IPS-18c (cell line): ENCODE results near the gene LNPEP.

Source experiments
- H3K4me3 ChIP-seq: 2 replicates; pipeline ENCODE4 v1.7.0; 2013; ENCODE audit warnings: low read depth, mild to moderate bottlenecking, low read length, moderate library complexity; ENCODE audit not compliant: insufficient read depth
- H3K9me3 ChIP-seq: one replicate; pipeline ENCODE4 v1.6.1; 2013; ENCODE audit warnings: mild to moderate bottlenecking, low read length, moderate library complexity; ENCODE audit not compliant: control insufficient read depth, insufficient read depth

LNPEP gene

DNA sequence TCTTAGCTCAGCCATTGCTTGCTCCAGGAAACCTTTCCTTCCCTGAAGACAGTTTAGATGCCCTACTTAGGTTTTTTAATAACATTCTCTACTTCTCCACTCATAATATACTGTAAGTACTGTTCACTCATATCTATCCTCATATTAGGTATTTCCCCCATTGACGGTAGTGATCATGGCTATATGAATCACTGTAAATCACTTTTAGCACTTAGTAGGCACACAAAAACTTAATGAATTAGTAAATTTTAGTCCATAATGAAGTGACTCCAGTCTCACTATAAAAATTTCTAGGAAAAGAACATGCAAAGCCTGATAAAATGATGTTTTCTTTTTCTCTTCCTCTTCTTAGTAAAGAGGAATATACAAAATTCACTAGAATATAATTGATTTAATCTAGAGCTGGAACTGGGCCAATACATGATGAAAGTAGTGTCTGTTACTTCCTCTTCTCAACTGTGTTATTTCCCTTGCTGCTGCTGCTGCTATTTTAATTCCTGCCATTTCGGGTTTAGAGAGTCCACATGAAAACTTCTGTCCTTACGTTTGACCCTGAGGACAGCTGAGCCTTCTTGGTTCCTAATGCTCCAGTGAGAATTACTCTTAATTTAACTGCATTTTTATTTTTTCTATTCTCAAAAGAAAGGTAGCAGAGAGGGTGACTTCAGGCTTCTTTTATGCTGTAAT, 73.5 kb downstream of the LNPEP start:
- Histone ChIP-seq H3K4me3 (no peak overlapping the region), H3K9me3 (no peaks in the 10 kb centered on the region)

DNA sequence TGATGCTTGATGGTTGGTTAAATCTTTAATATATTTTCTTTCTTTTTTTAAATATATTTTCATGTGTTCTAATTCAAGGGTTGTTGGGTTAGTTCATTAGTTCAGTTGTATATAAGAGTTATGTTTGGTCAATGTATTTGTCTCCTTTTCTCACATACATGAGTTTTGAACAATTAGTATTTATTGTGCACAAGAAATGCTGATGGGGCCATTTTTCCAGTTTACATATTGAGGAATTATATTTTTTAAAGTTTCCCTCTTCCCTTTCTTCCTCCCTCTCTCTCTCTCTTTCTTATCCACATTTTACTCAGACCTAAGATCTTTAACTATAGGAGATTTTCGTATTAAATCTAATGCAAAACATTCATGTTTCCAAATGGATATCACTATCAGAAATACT, 74.0 kb downstream of the LNPEP start:
- H3K4me3 ChIP-seq = no peak overlapping the region
- no peaks in the 10 kb centered on the region for H3K9me3 ChIP-seq

DNA sequence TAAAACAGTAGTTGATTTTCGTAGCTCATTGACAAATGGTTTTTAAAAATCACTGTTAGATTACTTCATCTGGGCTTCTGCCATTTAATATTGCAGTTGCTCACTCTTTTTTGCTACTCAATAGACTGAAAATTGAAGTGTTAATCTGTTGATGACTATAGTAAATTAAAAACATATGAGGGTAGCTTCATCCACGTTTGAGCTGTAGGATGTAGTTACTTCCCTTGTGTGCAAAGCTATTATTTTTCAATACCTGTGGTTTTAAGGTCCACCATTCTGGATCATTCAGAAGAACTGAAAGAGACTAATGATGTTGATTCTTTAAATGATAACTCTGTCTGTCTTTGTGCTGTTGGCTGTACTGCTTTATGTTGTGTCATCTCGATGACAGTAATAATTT, 74.7 kb downstream of the LNPEP start:
- Histone ChIP-seq H3K4me3 (no peak overlapping the region), H3K9me3 (no peaks in the 10 kb centered on the region)

DNA sequence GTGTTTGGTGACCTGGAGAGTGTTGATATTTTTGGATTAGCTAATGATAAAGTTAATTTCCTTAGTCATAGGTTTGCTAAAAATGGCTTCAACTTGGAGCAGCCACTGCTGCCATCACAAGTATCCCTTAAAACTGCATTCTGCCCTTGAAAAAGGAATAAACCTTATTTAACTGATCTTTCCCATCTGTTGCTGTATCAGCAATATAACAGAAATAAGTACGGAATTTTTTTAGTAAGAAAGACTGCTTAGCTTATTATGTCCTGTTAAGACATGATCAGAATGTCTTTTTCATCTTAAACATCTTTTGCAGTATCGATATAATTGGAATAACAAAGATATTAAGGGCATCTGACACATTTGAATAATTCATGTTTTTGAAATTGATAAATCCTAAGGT, 75.7 kb downstream of the LNPEP start:
- Histone ChIP-seq H3K9me3 (no peaks in the 10 kb centered on the region), H3K4me3 (no peak overlapping the region)

DNA sequence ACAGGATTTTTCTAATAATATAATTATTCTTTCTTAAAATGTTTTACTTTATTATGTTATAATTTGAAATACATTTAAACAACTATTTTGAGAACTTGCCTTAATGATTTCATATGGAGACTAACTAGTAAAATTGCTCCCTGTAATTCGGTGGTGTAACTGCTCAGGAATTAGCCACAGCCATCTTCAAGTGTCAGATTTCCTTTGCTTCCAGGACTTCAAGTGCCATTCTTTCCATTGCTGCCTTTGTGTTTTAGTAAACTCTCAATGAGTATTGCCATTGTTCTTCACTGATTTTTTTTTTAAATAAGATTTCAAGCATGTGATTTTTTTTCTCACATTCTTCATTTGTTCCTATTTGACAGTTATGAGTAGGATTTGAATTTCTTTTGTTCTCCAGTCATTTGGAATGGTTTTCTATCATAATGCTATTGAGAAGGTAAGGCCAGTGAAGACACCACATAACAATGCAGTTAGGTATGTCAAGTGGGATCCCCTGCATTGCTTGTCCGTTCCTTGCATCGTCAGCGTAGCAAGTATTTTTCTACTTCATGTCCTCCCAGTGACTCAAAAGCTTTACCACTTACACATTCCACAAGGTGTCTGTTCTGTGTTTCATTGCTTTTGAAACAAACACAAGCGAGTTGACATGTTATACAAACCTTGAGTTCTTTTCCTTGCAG, 83.7 kb downstream of the LNPEP start:
- Histone ChIP-seq H3K4me3 (no peak overlapping the region), H3K9me3 (no peaks in the 10 kb centered on the region)

DNA sequence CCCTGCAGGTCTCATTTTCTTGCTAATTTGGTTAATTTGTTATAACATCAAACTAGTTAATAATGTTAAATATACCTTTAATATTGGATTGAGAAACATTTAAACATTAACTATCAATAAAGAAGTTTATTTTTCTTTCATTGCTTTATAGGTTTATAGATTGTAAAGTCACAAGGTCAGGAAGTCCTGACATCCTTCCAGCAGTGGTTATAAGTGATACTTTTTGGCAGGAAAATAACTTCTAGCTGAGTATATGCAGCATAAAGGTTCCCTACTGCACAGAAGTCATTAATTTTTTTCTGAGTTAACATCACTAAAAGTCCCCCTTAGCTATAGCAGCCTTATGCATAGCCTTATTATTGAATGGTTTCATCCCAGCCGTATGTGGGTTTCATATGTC, 85.5 kb downstream of the LNPEP start:
- H3K9me3 ChIP-seq = no peaks in the 10 kb centered on the region

DNA sequence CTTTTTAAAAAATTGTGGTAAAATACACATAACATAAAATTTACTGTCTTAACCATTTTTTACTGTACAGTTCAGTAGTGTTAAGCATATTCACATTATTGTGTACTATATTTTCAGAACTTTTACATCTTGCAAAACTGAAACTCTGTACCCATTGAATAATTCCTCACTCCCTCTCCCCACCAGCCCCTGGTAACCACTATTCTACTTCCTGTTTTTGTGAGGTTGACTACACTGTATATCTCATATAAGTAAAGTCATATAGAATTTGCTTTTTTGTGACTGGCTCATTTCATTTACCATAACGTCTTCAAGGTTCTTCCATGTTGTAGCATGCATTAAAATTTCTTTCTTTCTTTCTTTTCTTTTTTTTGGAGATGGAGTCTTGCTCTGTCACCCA, 87.0 kb downstream of the LNPEP start:
- H3K9me3 ChIP-seq = no peaks in the 10 kb centered on the region
- no peak overlapping the region for H3K4me3 ChIP-seq

More for the DNA sequence above, 85.5 kb downstream of the LNPEP start:
- no peak overlapping the region for H3K4me3 ChIP-seq

DNA sequence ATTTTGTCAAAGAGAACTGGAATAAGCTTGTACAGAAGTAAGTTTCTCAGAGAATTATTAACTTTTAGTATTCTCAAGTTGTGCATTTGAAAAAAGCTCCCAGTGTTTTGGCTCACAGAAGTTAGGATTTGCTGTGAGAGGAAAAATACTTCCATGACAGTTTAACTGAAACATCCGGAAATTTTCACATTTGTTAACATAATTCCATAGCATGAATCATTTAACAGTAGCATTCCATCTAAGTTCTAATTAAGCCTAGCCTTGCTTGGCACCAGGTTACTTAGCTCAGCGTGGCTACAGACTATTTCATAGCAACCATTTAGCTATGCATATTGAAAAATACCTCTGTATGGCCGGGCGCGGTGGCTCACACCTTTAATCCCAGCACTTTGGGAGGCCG, 90.8 kb downstream of the LNPEP start:
- Histone ChIP-seq H3K9me3 (no peaks in the 10 kb centered on the region), H3K4me3 (no peak overlapping the region)

DNA sequence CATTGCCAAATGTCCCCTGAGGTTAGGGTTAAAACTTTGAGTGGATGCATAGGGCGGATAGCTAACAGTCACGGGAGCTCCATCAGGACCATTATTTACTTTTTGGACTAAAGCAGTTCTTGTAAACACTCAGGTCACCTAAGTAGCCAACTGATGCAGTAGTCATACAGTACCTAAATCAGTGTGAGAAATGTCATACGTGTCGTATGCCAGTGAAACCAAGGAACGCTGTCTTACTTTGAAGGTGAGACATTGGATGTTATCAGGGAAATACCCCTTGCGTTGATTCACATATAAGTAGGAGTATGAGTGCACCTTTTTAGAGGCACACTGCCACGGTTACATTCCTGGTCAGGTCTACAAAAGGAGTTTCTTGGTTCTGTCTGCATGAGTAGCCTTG, 101.9 kb downstream of the LNPEP start:
- H3K4me3 ChIP-seq = no peak overlapping the region

DNA sequence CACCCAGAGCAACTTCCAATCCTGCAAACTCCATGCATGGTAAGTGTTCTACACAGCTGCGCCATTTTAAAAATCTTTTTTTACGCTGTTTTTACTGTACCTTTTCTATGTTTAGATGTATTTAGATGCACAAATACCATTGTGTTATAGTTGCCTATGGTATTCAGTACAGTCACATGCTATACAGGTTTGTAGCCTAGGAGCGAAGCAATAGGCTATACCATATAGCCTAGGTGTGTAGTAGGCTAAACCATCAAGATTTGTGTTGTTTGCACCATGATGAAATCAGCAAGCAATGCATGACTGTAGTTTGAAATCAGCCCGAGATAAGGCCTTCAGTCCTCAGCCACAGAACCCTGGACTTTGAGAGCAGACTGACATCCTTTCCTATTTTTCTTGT, 105.4 kb downstream of the LNPEP start:
- Histone ChIP-seq H3K9me3 (no peaks in the 10 kb centered on the region), H3K4me3 (no peak overlapping the region)

More for the DNA sequence above, 101.9 kb downstream of the LNPEP start:
- no peaks in the 10 kb centered on the region for H3K9me3 ChIP-seq

DNA sequence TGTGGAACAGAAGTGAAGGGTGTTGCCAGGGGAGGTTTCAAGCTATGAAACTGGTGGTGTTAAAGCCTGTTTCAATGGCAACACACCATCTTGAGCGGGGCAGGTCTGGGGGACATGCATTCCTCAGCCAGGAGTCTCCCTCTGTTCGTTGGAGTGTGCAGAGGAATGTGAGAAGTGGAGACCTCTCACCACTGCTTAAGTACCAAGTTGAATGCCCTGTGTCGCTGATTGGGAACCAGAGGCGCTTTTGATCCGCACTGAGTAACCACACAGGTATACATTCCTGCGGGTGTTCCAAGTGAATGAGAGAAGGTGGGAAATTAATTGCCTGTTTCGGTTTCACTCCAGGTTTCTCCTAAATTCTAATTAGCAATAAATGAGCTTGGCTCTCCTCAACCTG, 107.1 kb downstream of the LNPEP start:
- H3K4me3 ChIP-seq = no peak overlapping the region
- no peaks in the 10 kb centered on the region for H3K9me3 ChIP-seq

DNA sequence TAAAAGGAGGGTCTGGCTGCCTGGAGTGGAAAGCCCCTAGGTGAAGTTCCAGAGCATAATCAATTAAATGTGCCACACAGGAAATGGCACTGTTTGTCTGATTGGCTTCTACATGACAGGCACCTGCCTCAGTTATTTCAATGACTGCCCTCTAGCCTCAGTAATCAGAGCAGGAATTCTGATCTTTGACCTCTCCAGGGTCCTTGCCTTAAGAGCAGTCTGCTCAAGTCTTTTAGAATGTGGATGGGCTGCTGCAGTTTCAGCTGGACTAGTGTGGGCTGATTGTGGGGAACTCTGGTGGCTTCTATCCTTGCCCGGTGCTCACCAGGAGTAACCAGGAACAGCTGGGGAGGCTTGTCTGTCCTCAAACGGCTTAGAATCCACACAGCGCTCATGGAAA, 107.6 kb downstream of the LNPEP start:
- Histone ChIP-seq H3K4me3 (no peak overlapping the region), H3K9me3 (no peaks in the 10 kb centered on the region)

DNA sequence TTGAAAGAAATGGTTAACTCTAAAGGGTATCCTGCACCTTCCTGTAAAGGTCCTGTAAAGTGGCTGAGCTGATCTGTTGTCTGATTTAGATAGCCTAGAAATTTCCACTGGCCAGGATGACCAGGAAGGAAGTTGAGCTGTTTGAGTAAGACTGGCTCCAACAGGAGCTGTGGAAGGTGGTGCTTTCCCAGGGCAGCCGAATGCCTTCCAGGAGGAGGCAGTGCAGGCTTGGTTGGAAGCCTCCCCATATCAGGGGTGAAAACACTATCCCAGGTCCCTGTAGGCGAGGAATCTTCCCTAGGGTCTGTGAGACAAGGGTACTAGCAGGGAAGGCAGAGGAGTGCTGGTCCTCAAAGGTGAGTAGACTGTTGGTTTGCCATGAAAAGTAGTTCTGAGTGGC, 108.2 kb downstream of the LNPEP start:
- Histone ChIP-seq H3K4me3 (no peak overlapping the region), H3K9me3 (no peaks in the 10 kb centered on the region)

DNA sequence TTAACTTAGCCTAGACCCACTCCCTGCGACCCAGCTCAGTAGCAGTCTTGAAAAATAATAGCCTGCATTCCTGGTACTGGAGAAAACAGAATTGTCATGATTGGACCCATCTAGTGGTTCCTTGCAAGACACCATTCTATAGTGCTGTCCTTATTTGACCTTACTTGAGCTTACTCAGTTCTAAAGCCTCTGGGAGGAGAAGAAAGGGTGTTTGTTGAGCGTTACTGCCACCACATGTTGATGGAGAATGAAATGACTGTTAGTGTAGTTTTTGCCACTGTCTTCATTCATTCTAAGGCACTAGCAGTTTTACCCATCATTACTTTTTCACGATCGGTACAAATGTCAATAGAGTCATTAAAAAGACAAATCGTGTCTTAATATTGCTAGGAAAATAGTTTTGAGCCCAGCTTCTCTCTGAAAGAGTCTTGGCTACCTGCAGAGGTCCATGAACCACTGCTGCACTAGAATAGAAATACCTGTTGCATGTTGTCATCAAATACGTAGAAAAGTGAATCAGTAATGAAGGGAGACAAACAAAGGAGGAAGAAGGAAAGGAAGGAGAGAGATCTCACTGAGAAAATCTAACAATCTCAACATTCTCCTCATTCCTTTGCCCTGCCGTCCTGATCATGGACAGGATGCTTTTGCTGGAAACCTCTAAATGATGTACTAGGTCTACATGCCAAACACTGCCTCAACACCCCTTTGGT, 110.5 kb downstream of the LNPEP start:
- no peaks in the 10 kb centered on the region for H3K9me3 ChIP-seq

DNA sequence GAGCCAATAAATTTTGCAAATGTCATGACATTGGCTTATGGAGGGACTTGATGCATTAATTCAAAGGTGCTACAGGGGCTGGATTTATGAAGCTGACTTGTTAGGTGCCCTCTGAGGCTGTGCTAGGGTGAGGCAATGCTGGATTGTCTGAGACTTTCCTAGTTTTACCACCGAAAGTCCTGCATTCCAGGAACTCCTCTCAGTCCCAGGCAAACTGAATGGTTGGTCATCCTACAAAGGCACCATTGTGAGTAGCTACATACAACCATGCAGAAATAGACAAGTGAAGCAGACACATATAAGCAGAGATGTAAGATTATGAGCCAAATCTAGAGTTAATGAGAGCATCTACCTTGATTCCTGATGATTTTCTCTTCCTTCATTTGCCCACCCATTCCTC, 111.2 kb downstream of the LNPEP start:
- Histone ChIP-seq H3K9me3 (no peaks in the 10 kb centered on the region), H3K4me3 (no peak overlapping the region)

More for the DNA sequence above, 110.5 kb downstream of the LNPEP start:
- no peak overlapping the region for H3K4me3 ChIP-seq

DNA sequence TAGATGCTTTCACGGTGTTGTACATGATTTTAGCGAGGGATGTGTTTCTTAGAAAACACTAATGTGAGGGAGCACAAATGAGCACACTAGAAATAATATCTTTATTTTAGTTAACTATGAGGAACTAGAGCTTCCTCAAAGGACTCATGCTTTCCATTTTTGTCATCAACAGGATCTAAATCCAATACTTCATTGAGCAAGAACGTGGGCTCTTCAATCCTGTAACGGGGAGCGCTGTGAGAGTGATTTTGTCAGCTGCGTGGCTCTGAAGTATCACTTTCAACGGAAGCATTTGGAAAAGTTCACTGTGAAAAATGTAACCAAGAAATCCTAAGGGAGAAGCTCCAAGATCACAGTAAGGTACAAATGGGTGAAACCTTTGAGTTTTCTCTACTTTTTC, 113.3 kb downstream of the LNPEP start:
- no peaks in the 10 kb centered on the region for H3K9me3 ChIP-seq

DNA sequence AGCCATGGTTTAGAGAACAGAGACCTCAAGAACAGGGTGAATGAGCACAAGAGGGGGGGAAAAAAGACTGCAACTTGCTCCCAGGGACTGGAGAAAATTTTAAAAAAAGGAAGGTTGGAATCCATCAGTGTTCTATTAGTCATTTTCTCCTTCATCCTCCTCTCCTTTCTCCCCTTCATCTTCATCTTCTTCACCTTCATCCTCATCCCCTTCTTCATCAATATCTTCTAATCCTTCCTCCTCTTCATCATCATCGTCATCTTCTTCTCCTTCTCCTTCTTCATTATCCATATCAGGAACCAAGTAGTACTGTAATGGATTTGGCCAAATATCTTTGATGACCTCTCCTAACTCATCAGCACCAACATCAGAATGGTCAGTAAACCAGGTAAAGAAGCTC, 120.4 kb downstream of the LNPEP start:
- no peaks in the 10 kb centered on the region for H3K9me3 ChIP-seq

More for the DNA sequence above, 113.3 kb downstream of the LNPEP start:
- H3K4me3 ChIP-seq = no peak overlapping the region

DNA sequence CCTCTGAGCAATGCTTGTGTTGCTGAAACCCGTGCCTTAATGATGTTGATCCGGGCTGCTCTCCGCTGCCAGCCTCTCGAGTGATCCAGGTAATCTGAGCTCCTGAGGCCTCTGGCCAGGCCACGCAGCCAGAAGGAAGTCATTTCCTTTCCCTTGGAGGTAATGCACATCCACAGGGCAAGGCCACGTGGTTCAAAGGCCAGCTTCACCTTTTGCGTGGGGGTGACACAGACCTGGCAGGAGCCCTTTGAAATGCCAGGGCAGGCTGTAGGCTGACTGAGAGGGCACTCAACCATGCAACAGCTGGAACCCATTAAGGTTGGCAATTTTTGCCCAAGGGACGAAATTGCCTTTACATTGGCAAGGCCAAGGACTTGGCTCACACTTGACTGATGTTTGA, 126.2 kb downstream of the LNPEP start:
- Histone ChIP-seq H3K4me3 (no peak overlapping the region), H3K9me3 (no peaks in the 10 kb centered on the region)

More for the DNA sequence above, 120.4 kb downstream of the LNPEP start:
- H3K4me3 ChIP-seq = no peak overlapping the region
